Activated naive CD4-positive, alpha-beta T cell treated with anti-CD3 and anti-CD28 coated beads for 36 hours (primary cell): ENCODE measurements around the gene PTPRK. TPM values are rescaled to one million over a fixed set of nuclear protein-coding genes. Genes with fewer than 3 reads are reported as not detected.

Experiments used
- CTCF ChIA-PET: fragments of 350-600 bp; sonication (Branson Sonifier 250); formaldehyde crosslinking; loops from one replicate; lab custom pipeline; 2021; ENCODE audit warnings: antibody characterized with exemption; lab: Charles Lee
- DNase-seq: peaks from one replicate; pipeline ENCODE4 v3.0.0-alpha.2; 2020
- H3K27ac Mint-ChIP-seq: one replicate; pipeline ENCODE4 v1.8.0; 2021; ENCODE audit warnings: mild to moderate bottlenecking, mixed read lengths
- H3K27me3 Mint-ChIP-seq: one replicate; pipeline ENCODE4 v1.8.0; 2021; ENCODE audit warnings: low read depth, mixed read lengths
- H3K36me3 Mint-ChIP-seq: one replicate; pipeline ENCODE4 v1.8.0; 2021; ENCODE audit warnings: low read depth, mixed read lengths
- H3K4me1 Mint-ChIP-seq: one replicate; pipeline ENCODE4 v1.8.0; 2021; ENCODE audit warnings: low read depth, mixed read lengths
- H3K4me3 Mint-ChIP-seq: one replicate; pipeline ENCODE4 v1.8.0; 2021; ENCODE audit warnings: mild to moderate bottlenecking, moderate library complexity, mixed read lengths
- H3K9me3 Mint-ChIP-seq: one replicate; pipeline ENCODE4 v1.8.0; 2021; ENCODE audit warnings: mixed read lengths
- intact Hi-C: fragments of 100-400 bp; cut with micrococcal nuclease; formaldehyde crosslinking; loops from one replicate; pipeline ENCODE4 v1.15.1; 2023
- total RNA-seq, 2 experiments: library from RNA; stranded (reverse); gene quantifications; one replicate each; pipeline ENCODE4 v1.2.3, GENCODE V29; 2021

PTPRK gene
- total RNA-seq, 2 experiments from 2014 or later = 5.5 to 8.0 TPM

- CTCF ChIA-PET = no interaction called here
- no peak overlapping the region for H3K27ac Mint-ChIP-seq
- peaks cover 14% of the 10 kb centered on the region for H3K27me3 Mint-ChIP-seq
- no peaks in the 10 kb centered on the region for H3K36me3 Mint-ChIP-seq
- H3K4me3 Mint-ChIP-seq = no peak overlapping the region
- peaks cover 5% of the 10 kb centered on the region for H3K4me1 Mint-ChIP-seq
- intact Hi-C loops = loop anchor here (10.0 kb wide), 1 partner anchor 973 kb away; no protein-coding TSS in a partner anchor
- DNase-seq = no peak
- H3K9me3 Mint-ChIP-seq = no peaks in the 10 kb centered on the region
Observed at GRCh38 chr6:128527375-128527774, 7.0 kb upstream of the PTPRK start.

GRCh38 chr6:128526152-128526914, 5.9 kb upstream of the PTPRK start:
- Mint-ChIP-seq H3K4me1 (no peaks in the 10 kb centered on the region), H3K27ac (no peak overlapping the region), H3K27me3 (peaks cover 19% of the 10 kb centered on the region), H3K36me3 (no peaks in the 10 kb centered on the region), H3K9me3 (no peaks in the 10 kb centered on the region), H3K4me3 (no peak overlapping the region)
- CTCF ChIA-PET = no interaction called here
- no peak for DNase-seq
- intact Hi-C loops = loop anchor here (10.0 kb wide), 1 partner anchor 972 kb away; no protein-coding TSS in a partner anchor

GRCh38 chr6:128525406-128525805, 5.0 kb upstream of the PTPRK start:
- no peak for DNase-seq
- Mint-ChIP-seq H3K4me3 (no peak overlapping the region), H3K27ac (no peak overlapping the region), H3K9me3 (no peaks in the 10 kb centered on the region), H3K27me3 (peaks cover 23% of the 10 kb centered on the region), H3K4me1 (no peaks in the 10 kb centered on the region), H3K36me3 (no peaks in the 10 kb centered on the region)
- intact Hi-C loops = loop anchor here (10.0 kb wide), 1 partner anchor 971 kb away; no protein-coding TSS in a partner anchor
- CTCF ChIA-PET = interaction anchor here (0.7 kb wide), 1 partner anchor 462 kb away, joined by 3 read pairs; no protein-coding TSS in a partner anchor

GRCh38 chr6:128521282-128521632, 858 bp upstream of the PTPRK start:
- Mint-ChIP-seq H3K4me3 (peak overlapping the region; percentile 91), H3K36me3 (no peaks in the 10 kb centered on the region), H3K27ac (no peak overlapping the region), H3K9me3 (no peaks in the 10 kb centered on the region), H3K4me1 (peaks cover 8% of the 10 kb centered on the region), H3K27me3 (peaks cover 33% of the 10 kb centered on the region)
- CTCF ChIA-PET = interaction anchor here (1.1 to 1.3 kb wide), 2 partner anchors 76 to 784 kb away, joined by 4 read pairs; no protein-coding TSS in a partner anchor
- intact Hi-C loops = loop anchor here (2.0 to 10.0 kb wide), 4 partner anchors 264 to 1254 kb away; partner anchors contain the start of gene RNF146
- DNase-seq = no peak

GRCh38 chr6:128519931-128520435, 416 bp downstream of the PTPRK start:
- Mint-ChIP-seq H3K4me3 (peak overlapping the region; percentile 91), H3K27me3 (peaks cover 34% of the 10 kb centered on the region), H3K36me3 (no peaks in the 10 kb centered on the region), H3K4me1 (peaks cover 8% of the 10 kb centered on the region), H3K9me3 (no peaks in the 10 kb centered on the region), H3K27ac (peak overlapping the region; percentile 63)
- CTCF ChIA-PET = interaction anchor here (1.1 to 1.4 kb wide), 5 partner anchors 661 to 782 kb away, joined by 3 to 10 read pairs (median 4); no protein-coding TSS in a partner anchor
- intact Hi-C loops = loop anchor here (1.0 to 10.0 kb wide), 11 partner anchors 136 to 1253 kb away; partner anchors contain the start of gene RNF146
- DNase-seq = peak; percentile 54

GRCh38 chr6:128519132-128519930, 1.1 kb downstream of the PTPRK start:
- Mint-ChIP-seq H3K27ac (peak overlapping the region; percentile 63), H3K4me1 (peaks cover 8% of the 10 kb centered on the region), H3K4me3 (peak overlapping the region; percentile 91), H3K9me3 (no peaks in the 10 kb centered on the region), H3K27me3 (peaks cover 34% of the 10 kb centered on the region), H3K36me3 (no peaks in the 10 kb centered on the region)
- intact Hi-C loops = loop anchor here (5.0 kb wide), 2 partner anchors 187 to 208 kb away; no protein-coding TSS in a partner anchor
- CTCF ChIA-PET = interaction anchor here (1.1 to 1.4 kb wide), 4 partner anchors 660 to 778 kb away, joined by 3 to 10 read pairs (median 4); no protein-coding TSS in a partner anchor
- peak; percentile 37 for DNase-seq

- Mint-ChIP-seq H3K27ac (no peak overlapping the region), H3K27me3 (peaks cover 37% of the 10 kb centered on the region), H3K4me3 (peak overlapping the region; percentile 91), H3K9me3 (no peaks in the 10 kb centered on the region), H3K4me1 (peaks cover 8% of the 10 kb centered on the region), H3K36me3 (no peaks in the 10 kb centered on the region)
- intact Hi-C loops = loop anchor here (5.0 kb wide), 2 partner anchors 186 to 209 kb away; no protein-coding TSS in a partner anchor
- DNase-seq = no peak
- CTCF ChIA-PET = no interaction called here
Observed at GRCh38 chr6:128518434-128519131, 1.8 kb downstream of the PTPRK start.

GRCh38 chr6:128517124-128517523, 3.3 kb downstream of the PTPRK start:
- CTCF ChIA-PET = interaction anchor here (0.6 to 0.9 kb wide), 2 partner anchors 39 to 662 kb away, joined by 3 read pairs; no protein-coding TSS in a partner anchor
- H3K27me3 Mint-ChIP-seq = peaks cover 33% of the 10 kb centered on the region
- H3K27ac Mint-ChIP-seq = no peak overlapping the region
- no peaks in the 10 kb centered on the region for H3K9me3 Mint-ChIP-seq
- no peak overlapping the region for H3K4me3 Mint-ChIP-seq
- peaks cover 8% of the 10 kb centered on the region for H3K4me1 Mint-ChIP-seq
- intact Hi-C loops = loop anchor here (5.0 kb wide), 2 partner anchors 185 to 210 kb away; no protein-coding TSS in a partner anchor
- H3K36me3 Mint-ChIP-seq = no peaks in the 10 kb centered on the region
- DNase-seq = no peak

- H3K27me3 Mint-ChIP-seq = peaks cover 29% of the 10 kb centered on the region
- DNase-seq = no peak
- no peaks in the 10 kb centered on the region for H3K36me3 Mint-ChIP-seq
- H3K9me3 Mint-ChIP-seq = no peaks in the 10 kb centered on the region
- H3K27ac Mint-ChIP-seq = no peak overlapping the region
- H3K4me1 Mint-ChIP-seq = peaks cover 8% of the 10 kb centered on the region
- H3K4me3 Mint-ChIP-seq = no peak overlapping the region
- intact Hi-C loops = loop anchor here (5.0 kb wide), 2 partner anchors 184 to 211 kb away; no protein-coding TSS in a partner anchor
- CTCF ChIA-PET = interaction anchor here (0.6 to 0.9 kb wide), 4 partner anchors 38 to 675 kb away, joined by 3 to 6 read pairs (median 3); no protein-coding TSS in a partner anchor
Observed at GRCh38 chr6:128516514-128516898, 3.9 kb downstream of the PTPRK start.

GRCh38 chr6:128515550-128516513, 4.6 kb downstream of the PTPRK start:
- H3K4me1 Mint-ChIP-seq = peaks cover 8% of the 10 kb centered on the region
- no peaks in the 10 kb centered on the region for H3K36me3 Mint-ChIP-seq
- no peak for DNase-seq
- no peak overlapping the region for H3K4me3 Mint-ChIP-seq
- peaks cover 27% of the 10 kb centered on the region for H3K27me3 Mint-ChIP-seq
- intact Hi-C loops = loop anchor here (5.0 kb wide), 2 partner anchors 184 to 211 kb away; no protein-coding TSS in a partner anchor
- CTCF ChIA-PET = interaction anchor here (0.7 kb wide), 2 partner anchors 573 to 674 kb away, joined by 3 to 6 read pairs; no protein-coding TSS in a partner anchor
- H3K9me3 Mint-ChIP-seq = no peaks in the 10 kb centered on the region
- H3K27ac Mint-ChIP-seq = no peak overlapping the region
